Fibroblast of mammary gland (primary cell): Measurements from ENCODE around the gene TP53BP1.

Experiments
- DNase-seq: peaks from one replicate; pipeline ENCODE4 v3.0.0-alpha.2; 2010; ENCODE audit warnings: low read depth
- H3K4me3 ChIP-seq: 2 replicates; pipeline ENCODE4 v1.5.1; 2011; ENCODE audit warnings: low read depth, mild to moderate bottlenecking, low read length, moderate library complexity; ENCODE audit not compliant: control insufficient read depth
- TF ChIP-seq, protein P1 (sequence below): conservative IDR thresholded peaks from 2 replicates; pipeline ENCODE4 v1.5.1; 2011; ENCODE audit warnings: low read depth, low read length, inconsistent platforms; ENCODE audit not compliant: control insufficient read depth, insufficient read depth

The TP53BP1 gene

GRCh38 chr15:43433165-43433564, 59.8 kb downstream of the TP53BP1 start:
- peak; percentile 7 for DNase-seq
- TF ChIP-seq, protein P1, sequence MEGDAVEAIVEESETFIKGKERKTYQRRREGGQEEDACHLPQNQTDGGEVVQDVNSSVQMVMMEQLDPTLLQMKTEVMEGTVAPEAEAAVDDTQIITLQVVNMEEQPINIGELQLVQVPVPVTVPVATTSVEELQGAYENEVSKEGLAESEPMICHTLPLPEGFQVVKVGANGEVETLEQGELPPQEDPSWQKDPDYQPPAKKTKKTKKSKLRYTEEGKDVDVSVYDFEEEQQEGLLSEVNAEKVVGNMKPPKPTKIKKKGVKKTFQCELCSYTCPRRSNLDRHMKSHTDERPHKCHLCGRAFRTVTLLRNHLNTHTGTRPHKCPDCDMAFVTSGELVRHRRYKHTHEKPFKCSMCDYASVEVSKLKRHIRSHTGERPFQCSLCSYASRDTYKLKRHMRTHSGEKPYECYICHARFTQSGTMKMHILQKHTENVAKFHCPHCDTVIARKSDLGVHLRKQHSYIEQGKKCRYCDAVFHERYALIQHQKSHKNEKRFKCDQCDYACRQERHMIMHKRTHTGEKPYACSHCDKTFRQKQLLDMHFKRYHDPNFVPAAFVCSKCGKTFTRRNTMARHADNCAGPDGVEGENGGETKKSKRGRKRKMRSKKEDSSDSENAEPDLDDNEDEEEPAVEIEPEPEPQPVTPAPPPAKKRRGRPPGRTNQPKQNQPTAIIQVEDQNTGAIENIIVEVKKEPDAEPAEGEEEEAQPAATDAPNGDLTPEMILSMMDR = no peak
- no peak overlapping the region for H3K4me3 ChIP-seq

GRCh38 chr15:43429687-43430086, 63.3 kb downstream of the TP53BP1 start:
- TF ChIP-seq, protein P1 = no peak
- DNase-seq = no peak

GRCh38 chr15:43423793-43424192, 69.2 kb downstream of the TP53BP1 start:
- no peak for DNase-seq

More at GRCh38 chr15:43429687-43430086, 63.3 kb downstream of the TP53BP1 start:
- no peak overlapping the region for H3K4me3 ChIP-seq

GRCh38 chr15:43420876-43421275, 72.1 kb downstream of the TP53BP1 start:
- no peak overlapping the region for H3K4me3 ChIP-seq
- TF ChIP-seq, protein P1 = no peak
- DNase-seq = no peak

More at GRCh38 chr15:43423793-43424192, 69.2 kb downstream of the TP53BP1 start:
- TF ChIP-seq, protein P1 = no peak
- no peak overlapping the region for H3K4me3 ChIP-seq

DNA sequence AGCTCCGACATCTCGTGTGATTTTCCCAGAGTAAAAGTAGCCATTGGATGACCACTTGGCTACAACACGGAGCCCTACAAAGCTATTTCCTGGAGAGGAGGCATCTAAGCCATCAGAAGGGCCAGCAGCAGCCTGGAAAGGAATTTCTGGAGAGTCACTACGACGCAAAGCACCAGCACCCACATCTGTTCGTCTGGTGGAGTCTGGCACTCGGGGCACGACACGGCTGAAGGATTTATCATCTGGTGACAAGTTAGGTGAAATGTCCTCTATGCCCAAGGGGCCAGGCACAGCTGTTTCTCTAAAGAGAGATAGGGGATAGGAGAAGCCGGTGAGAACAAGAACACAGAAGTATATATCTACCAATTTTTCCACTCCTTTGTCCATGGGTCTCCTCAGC, 72.5 kb downstream of the TP53BP1 start:
- no peak for DNase-seq
- TF ChIP-seq, protein P1 = no peak
- no peak overlapping the region for H3K4me3 ChIP-seq

DNA sequence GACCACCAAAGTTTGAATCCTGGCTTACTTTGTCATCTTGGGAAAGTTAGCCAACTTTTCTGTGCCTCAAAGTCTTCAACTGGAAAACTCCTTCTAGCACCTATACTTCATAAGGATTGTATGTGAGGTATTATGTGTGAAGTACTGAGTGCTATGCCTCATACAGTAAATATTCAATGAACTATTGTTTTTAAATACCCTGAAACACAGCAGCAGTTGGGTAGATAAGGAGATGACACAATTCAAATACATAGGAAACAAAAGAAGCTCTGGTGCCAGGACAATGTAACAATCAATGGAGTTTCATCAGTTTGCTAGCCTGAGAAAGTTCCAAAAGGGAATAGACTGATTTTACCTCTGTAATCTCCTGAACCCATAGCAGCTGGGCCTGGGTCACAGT, 78.8 kb downstream of the TP53BP1 start:
- TF ChIP-seq, protein P1 = no peak
- no peak for DNase-seq
- H3K4me3 ChIP-seq = no peak overlapping the region

- DNase-seq = no peak
- no peak overlapping the region for H3K4me3 ChIP-seq
- TF ChIP-seq, protein P1 = no peak
These were observed 80.9 kb downstream of the TP53BP1 start for GRCh38 chr15:43412096-43412495.
